Measurements from ENCODE around the gene ZNF148.

Gene ZNF148

DNA sequence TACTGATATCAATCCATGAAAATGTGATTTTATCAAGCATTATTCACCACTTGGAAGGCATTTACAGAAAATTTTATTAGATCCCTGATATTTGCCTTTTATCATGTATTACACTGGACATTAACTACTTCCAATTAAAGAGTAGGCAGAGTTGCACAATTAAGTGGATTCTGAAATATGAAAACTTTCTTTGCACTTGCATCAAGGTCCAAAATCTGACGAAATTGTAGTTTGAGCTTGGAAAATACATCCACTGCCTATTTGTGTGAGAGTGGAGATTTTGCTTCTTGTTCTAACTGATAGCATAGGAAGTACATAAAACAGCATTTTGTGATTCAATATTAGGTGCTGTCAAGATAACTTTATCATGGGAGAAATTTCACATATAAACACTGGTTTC, 113.0 kb downstream of the ZNF148 start:
- no peaks in the 10 kb centered on the region; the same call in 1 of the 2 replicates for H3K79me2 ChIP-seq (ENCODE audit: insufficient read depth, low read length)
- H2AFZ ChIP-seq (ENCODE audit: low read depth, low read length) = no peak overlapping the region
- no peak for TF ChIP-seq EZH2 (IDR thresholded peaks at IDR 0.05; ENCODE audit: borderline replicate concordance, low read depth, low read length, severe bottlenecking)
- TF ChIP-seq, protein P1, sequence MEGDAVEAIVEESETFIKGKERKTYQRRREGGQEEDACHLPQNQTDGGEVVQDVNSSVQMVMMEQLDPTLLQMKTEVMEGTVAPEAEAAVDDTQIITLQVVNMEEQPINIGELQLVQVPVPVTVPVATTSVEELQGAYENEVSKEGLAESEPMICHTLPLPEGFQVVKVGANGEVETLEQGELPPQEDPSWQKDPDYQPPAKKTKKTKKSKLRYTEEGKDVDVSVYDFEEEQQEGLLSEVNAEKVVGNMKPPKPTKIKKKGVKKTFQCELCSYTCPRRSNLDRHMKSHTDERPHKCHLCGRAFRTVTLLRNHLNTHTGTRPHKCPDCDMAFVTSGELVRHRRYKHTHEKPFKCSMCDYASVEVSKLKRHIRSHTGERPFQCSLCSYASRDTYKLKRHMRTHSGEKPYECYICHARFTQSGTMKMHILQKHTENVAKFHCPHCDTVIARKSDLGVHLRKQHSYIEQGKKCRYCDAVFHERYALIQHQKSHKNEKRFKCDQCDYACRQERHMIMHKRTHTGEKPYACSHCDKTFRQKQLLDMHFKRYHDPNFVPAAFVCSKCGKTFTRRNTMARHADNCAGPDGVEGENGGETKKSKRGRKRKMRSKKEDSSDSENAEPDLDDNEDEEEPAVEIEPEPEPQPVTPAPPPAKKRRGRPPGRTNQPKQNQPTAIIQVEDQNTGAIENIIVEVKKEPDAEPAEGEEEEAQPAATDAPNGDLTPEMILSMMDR (IDR thresholded peaks at IDR 0.05; ENCODE audit: borderline replicate concordance, extremely low read depth, low read length, poor library complexity, severe bottlenecking) = no peak
- no peak overlapping the region for H3K9ac ChIP-seq (ENCODE audit: low read depth, low read length)
- no peaks in the 10 kb centered on the region for H3K9me3 ChIP-seq (ENCODE audit: insufficient read depth, low read length, severe bottlenecking)
- ATAC-seq (ENCODE audit: insufficient read depth, low read depth) = no peak
- no peak for DNase-seq
- 0 out of 2 replicates have a peak, but pooled peaks cover 4% of the 10 kb centered on the region for H4K20me1 ChIP-seq (ENCODE audit: insufficient read depth, low read length)
- H3K27ac ChIP-seq (ENCODE audit: low read length) = no peak overlapping the region
- H3K36me3 ChIP-seq (ENCODE audit: insufficient read depth, low read length) = peaks cover 33% of the 10 kb centered on the region
- no peak overlapping the region for H3K4me2 ChIP-seq (ENCODE audit: insufficient read depth, low read length)
- no peak overlapping the region for H3K4me3 ChIP-seq (ENCODE audit: low read depth in 1 of 2, low read length in 2 of 2)
- H3K4me1 ChIP-seq (ENCODE audit: insufficient read depth, low read length) = no peaks in the 10 kb centered on the region
- no peaks in the 10 kb centered on the region for H3K27me3 ChIP-seq (ENCODE audit: insufficient read depth, low read length, poor library complexity)

DNA sequence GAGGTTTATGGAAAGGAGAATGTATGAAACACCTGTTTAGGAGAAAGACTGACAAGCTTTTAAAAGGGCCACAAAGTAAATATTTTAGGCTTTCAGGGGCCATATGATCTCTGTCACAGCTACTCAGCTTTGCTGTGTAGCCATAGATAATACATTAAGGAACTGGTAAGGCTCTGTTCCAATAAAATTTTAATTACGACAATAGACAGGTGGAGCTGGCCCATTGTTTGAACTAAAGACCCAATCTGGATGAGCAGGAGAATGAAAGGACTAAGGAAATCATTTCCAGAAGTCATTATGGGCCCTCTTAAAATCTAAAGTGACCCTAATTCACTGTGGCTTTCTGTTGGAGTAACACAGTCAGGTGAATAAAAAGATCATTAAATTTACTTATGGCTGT, 114.1 kb downstream of the ZNF148 start:
- Histone ChIP-seq H3K4me2 (ENCODE audit: insufficient read depth, low read length) (no peak overlapping the region), H3K27ac (ENCODE audit: low read length) (no peak overlapping the region), H3K36me3 (ENCODE audit: insufficient read depth, low read length) (peaks cover 33% of the 10 kb centered on the region), H3K4me1 (ENCODE audit: insufficient read depth, low read length) (no peaks in the 10 kb centered on the region), H3K9ac (ENCODE audit: low read depth, low read length) (no peak overlapping the region), H3K9me3 (ENCODE audit: insufficient read depth, low read length, severe bottlenecking) (peaks cover 2% of the 10 kb centered on the region), H4K20me1 (ENCODE audit: insufficient read depth, low read length) (no peaks in the 10 kb centered on the region), H3K79me2 (ENCODE audit: insufficient read depth, low read length) (no peaks in the 10 kb centered on the region), H2AFZ (ENCODE audit: low read depth, low read length) (no peak overlapping the region), H3K27me3 (ENCODE audit: insufficient read depth, low read length, poor library complexity) (no peaks in the 10 kb centered on the region), H3K4me3 (ENCODE audit: low read depth in 1 of 2, low read length in 2 of 2) (no peak overlapping the region)
- no peak for ATAC-seq (ENCODE audit: insufficient read depth, low read depth)
- TF ChIP-seq, protein P1 (IDR thresholded peaks at IDR 0.05; ENCODE audit: borderline replicate concordance, extremely low read depth, low read length, poor library complexity, severe bottlenecking) = no peak
- no peak for TF ChIP-seq EZH2 (IDR thresholded peaks at IDR 0.05; ENCODE audit: borderline replicate concordance, low read depth, low read length, severe bottlenecking)
- no peak for DNase-seq

DNA sequence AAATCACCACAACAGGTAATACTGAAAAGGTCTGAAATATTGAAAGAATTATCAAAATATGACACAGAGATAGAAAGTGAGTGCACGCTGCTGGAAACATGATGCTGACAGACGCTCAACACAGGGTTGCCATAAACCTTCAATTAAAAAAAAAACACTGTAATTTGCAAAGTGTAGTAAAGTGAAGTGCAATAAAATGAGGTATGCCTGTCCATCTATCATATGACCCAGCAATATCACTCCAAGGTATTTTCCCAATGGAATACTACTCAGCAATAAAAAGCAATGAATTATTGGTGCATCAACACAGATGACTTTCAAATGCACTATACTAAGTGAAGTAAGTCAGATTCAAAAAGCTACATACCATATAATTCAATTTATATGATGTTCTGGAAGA, 115.0 kb downstream of the ZNF148 start:
- H3K4me1 ChIP-seq (ENCODE audit: insufficient read depth, low read length) = no peaks in the 10 kb centered on the region
- H3K9ac ChIP-seq (ENCODE audit: low read depth, low read length) = no peak overlapping the region
- no peak overlapping the region for H3K27ac ChIP-seq (ENCODE audit: low read length)
- H3K4me3 ChIP-seq (ENCODE audit: low read depth in 1 of 2, low read length in 2 of 2) = no peak overlapping the region
- DNase-seq (no peak), ATAC-seq (ENCODE audit: insufficient read depth, low read depth) (no peak)
- H3K79me2 ChIP-seq (ENCODE audit: insufficient read depth, low read length) = no peaks in the 10 kb centered on the region
- H4K20me1 ChIP-seq (ENCODE audit: insufficient read depth, low read length) = no peaks in the 10 kb centered on the region
- no peaks in the 10 kb centered on the region for H3K27me3 ChIP-seq (ENCODE audit: insufficient read depth, low read length, poor library complexity)
- H2AFZ ChIP-seq (ENCODE audit: low read depth, low read length) = no peak overlapping the region
- no peak overlapping the region for H3K4me2 ChIP-seq (ENCODE audit: insufficient read depth, low read length)
- TF ChIP-seq, protein P1 (IDR thresholded peaks at IDR 0.05; ENCODE audit: borderline replicate concordance, extremely low read depth, low read length, poor library complexity, severe bottlenecking) = no peak
- no peak for TF ChIP-seq EZH2 (IDR thresholded peaks at IDR 0.05; ENCODE audit: borderline replicate concordance, low read depth, low read length, severe bottlenecking)
- peaks cover 2% of the 10 kb centered on the region for H3K9me3 ChIP-seq (ENCODE audit: insufficient read depth, low read length, severe bottlenecking)
- H3K36me3 ChIP-seq (ENCODE audit: insufficient read depth, low read length) = peaks cover 33% of the 10 kb centered on the region

DNA sequence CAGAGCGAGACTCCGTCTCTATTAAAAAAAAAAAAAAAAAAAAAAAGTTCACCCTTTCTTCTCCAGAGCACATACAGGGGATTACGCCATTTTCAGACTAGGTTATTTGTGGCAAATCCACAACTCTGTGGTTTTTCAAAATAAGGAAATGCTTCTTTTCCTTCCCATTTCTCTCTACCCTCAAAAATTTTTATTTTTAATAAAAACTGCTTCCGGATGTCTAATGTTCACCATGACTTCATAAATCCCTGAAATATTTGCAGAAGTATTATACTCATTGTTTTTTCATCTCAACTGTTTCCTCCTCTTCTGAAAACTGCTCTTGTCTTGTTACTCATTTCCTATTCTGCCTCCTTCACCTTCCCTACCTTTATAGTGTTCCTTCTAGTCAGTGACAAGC, 117.6 kb downstream of the ZNF148 start:
- TF ChIP-seq, protein P1 (IDR thresholded peaks at IDR 0.05; ENCODE audit: borderline replicate concordance, extremely low read depth, low read length, poor library complexity, severe bottlenecking) = no peak
- no peak overlapping the region for H3K4me2 ChIP-seq (ENCODE audit: insufficient read depth, low read length)
- H4K20me1 ChIP-seq (ENCODE audit: insufficient read depth, low read length) = no peaks in the 10 kb centered on the region
- H3K27me3 ChIP-seq (ENCODE audit: insufficient read depth, low read length, poor library complexity) = no peaks in the 10 kb centered on the region
- H3K79me2 ChIP-seq (ENCODE audit: insufficient read depth, low read length) = no peaks in the 10 kb centered on the region
- H3K27ac ChIP-seq (ENCODE audit: low read length) = no peak overlapping the region
- H3K36me3 ChIP-seq (ENCODE audit: insufficient read depth, low read length) = peaks cover 27% of the 10 kb centered on the region
- H3K9ac ChIP-seq (ENCODE audit: low read depth, low read length) = no peak overlapping the region
- ATAC-seq (ENCODE audit: insufficient read depth, low read depth) = no peak
- no peak overlapping the region for H3K4me3 ChIP-seq (ENCODE audit: low read depth in 1 of 2, low read length in 2 of 2)
- no peak for DNase-seq
- no peaks in the 10 kb centered on the region for H3K4me1 ChIP-seq (ENCODE audit: insufficient read depth, low read length)
- peaks cover 2% of the 10 kb centered on the region for H3K9me3 ChIP-seq (ENCODE audit: insufficient read depth, low read length, severe bottlenecking)
- H2AFZ ChIP-seq (ENCODE audit: low read depth, low read length) = no peak overlapping the region
